ENCODE results near the gene SLC16A3. TPM values are rescaled to one million over a fixed set of nuclear protein-coding genes. Genes with fewer than 3 reads are reported as not detected.

SLC16A3 gene
- total and polyA plus RNA-seq, 9 of the 15 experiments (the other 6 are each of a cell fraction or from before 2014, with no cell fraction given): 0.11 to 5.4 (median 1.2) TPM; not detected in 2

GRCh38 chr17:82231562-82232321, 2.9 kb downstream of the SLC16A3 start (continued):
- peak; percentile 54 for TF ChIP-seq BRD9 (IDR thresholded peaks at IDR 0.05; ENCODE audit: low read depth, partially characterized antibody)
- TF ChIP-seq MYC (IDR thresholded peaks at IDR 0.05; ENCODE audit: low read depth, low read length): no peak; the same call in 1 of the 2 replicates
- no peak for TF ChIP-seq MYC (CRISPR knock-in tag; IDR thresholded peaks at IDR 0.05; ENCODE audit: borderline replicate concordance, low read depth)
- no peak for TF ChIP-seq FOXP1 (CRISPR knock-in tag; IDR thresholded peaks at IDR 0.05)
- peak; percentile 88 for TF ChIP-seq EGR1 (conservative IDR thresholded peaks at IDR 0.05)
- TF ChIP-seq ELF2 (CRISPR knock-in tag; IDR thresholded peaks at IDR 0.05): peak; percentile 75; the same call in 1 of the 2 replicates
- TF ChIP-seq MAFG (tag; conservative IDR thresholded peaks at IDR 0.05): no peak
- TF ChIP-seq HCFC1 (IDR thresholded peaks at IDR 0.05; ENCODE audit: low read depth, low read length): no peak
- no peak for TF ChIP-seq XRCC3 (IDR thresholded peaks at IDR 0.05)
- peak in 1 of 2 experiments; percentile 52; a peak in 1 of 4 replicates for TF ChIP-seq RCOR1 (IDR thresholded peaks at IDR 0.05; ENCODE audit: borderline replicate concordance in 1 of 2, low read depth in 2 of 2, low read length in 2 of 2)
- TF ChIP-seq FIP1L1 (IDR thresholded peaks at IDR 0.05; ENCODE audit: low read depth, low read length, poor library complexity, severe bottlenecking): peak; percentile 92
- no peak for TF ChIP-seq RFX1 (IDR thresholded peaks at IDR 0.05)
- TF ChIP-seq TCF3 (CRISPR knock-in tag; IDR thresholded peaks at IDR 0.05): no peak
- TF ChIP-seq SRF (CRISPR knock-in tag; IDR thresholded peaks at IDR 0.05): peak in 1 of 2 experiments; percentile 55; a peak in 1 of 4 replicates
- TF ChIP-seq ZNF551 (CRISPR knock-in tag; IDR thresholded peaks at IDR 0.05): no peak
- no peak for TF ChIP-seq HLTF (IDR thresholded peaks at IDR 0.05)
- TF ChIP-seq ZNF407 (IDR thresholded peaks at IDR 0.05; ENCODE audit: low read depth): no peak
- TF ChIP-seq MTF1 (CRISPR knock-in tag; IDR thresholded peaks at IDR 0.05; ENCODE audit: borderline replicate concordance): no peak
- TF ChIP-seq ZNF311 (CRISPR knock-in tag; IDR thresholded peaks at IDR 0.05): no peak
- TF ChIP-seq POLR2AphosphoS2 (IDR thresholded peaks at IDR 0.05; ENCODE audit: low read length): no peak
- no peak for TF ChIP-seq SREBF2 (CRISPR knock-in tag; IDR thresholded peaks at IDR 0.05)
- TF ChIP-seq SUPT5H (IDR thresholded peaks at IDR 0.05): peak; percentile 51; the same call in 1 of the 2 replicates
- TF ChIP-seq CCNT2 (IDR thresholded peaks at IDR 0.05; ENCODE audit: borderline replicate concordance, extremely low read depth, insufficient read length, low read depth, low read length): peak; percentile 18
